ENCODE data around the gene SERPINA9.
"Not testable (repeated sequence)": the region's sequence is repeated elsewhere in the genome, so short reads cannot be mapped to it uniquely, and the experiment has no call there.

SERPINA9 gene

GRCh38 chr14:94514351-94514750 lies 38.4 kb upstream of the SERPINA9 start:
- Histone ChIP-seq H3K36me3 (ENCODE audit: control insufficient read depth in 2 of 2, insufficient read depth in 2 of 2, low read length in 2 of 2) (no peaks in the 10 kb centered on the region), H3K9ac (ENCODE audit: low read depth in 1 of 2, low read length in 2 of 2) (no peak overlapping the region), H3K4me1 (ENCODE audit: control insufficient read depth in 2 of 2, insufficient read depth in 2 of 2, low read length in 2 of 2) (no peaks in the 10 kb centered on the region), H3K4me3 (ENCODE audit: low read length in 2 of 2) (no peak overlapping the region), H3K9me3 (ENCODE audit: control insufficient read depth in 2 of 2, low read length in 2 of 2) (no peaks in the 10 kb centered on the region), H3K27me3 (ENCODE audit: control insufficient read depth in 2 of 2, insufficient read depth in 2 of 2, low read length in 2 of 2) (no peaks in the 10 kb centered on the region), H3K27ac (ENCODE audit: low read depth in 2 of 2, low read length in 2 of 2) (no peak overlapping the region)

GRCh38 chr14:94510481-94510880 lies 34.5 kb upstream of the SERPINA9 start:
- not testable (repeated sequence) for H3K9ac ChIP-seq (ENCODE audit: low read depth in 1 of 2, low read length in 2 of 2); H3K4me3 ChIP-seq (ENCODE audit: low read length in 2 of 2); H3K36me3 ChIP-seq (ENCODE audit: control insufficient read depth in 2 of 2, insufficient read depth in 2 of 2, low read length in 2 of 2); H3K9me3 ChIP-seq (ENCODE audit: control insufficient read depth in 2 of 2, low read length in 2 of 2); H3K27me3 ChIP-seq (ENCODE audit: control insufficient read depth in 2 of 2, insufficient read depth in 2 of 2, low read length in 2 of 2); H3K4me1 ChIP-seq (ENCODE audit: control insufficient read depth in 2 of 2, insufficient read depth in 2 of 2, low read length in 2 of 2); H3K27ac ChIP-seq (ENCODE audit: low read depth in 2 of 2, low read length in 2 of 2)

GRCh38 chr14:94509356-94509755 lies 33.4 kb upstream of the SERPINA9 start, which contains the start of gene SERPINA12:
TSS of gene SERPINA12 (minus strand) at chr14:94509469. CDS start at chr14:94498397, 11,072 bp downstream.
- Histone ChIP-seq H3K27me3 (ENCODE audit: control insufficient read depth in 2 of 2, insufficient read depth in 2 of 2, low read length in 2 of 2) (no peaks in the 10 kb centered on the region), H3K4me1 (ENCODE audit: control insufficient read depth in 2 of 2, insufficient read depth in 2 of 2, low read length in 2 of 2) (no peaks in the 10 kb centered on the region), H3K9me3 (ENCODE audit: control insufficient read depth in 2 of 2, low read length in 2 of 2) (no peaks in the 10 kb centered on the region)

GRCh38 chr14:94505641-94506040 lies 29.6 kb upstream of the SERPINA9 start:
- H3K4me3 ChIP-seq (ENCODE audit: low read length in 2 of 2) = no peak overlapping the region
- H3K27ac ChIP-seq (ENCODE audit: low read depth in 2 of 2, low read length in 2 of 2) = no peak overlapping the region
- no peaks in the 10 kb centered on the region for H3K36me3 ChIP-seq (ENCODE audit: control insufficient read depth in 2 of 2, insufficient read depth in 2 of 2, low read length in 2 of 2)
- H3K27me3 ChIP-seq (ENCODE audit: control insufficient read depth in 2 of 2, insufficient read depth in 2 of 2, low read length in 2 of 2) = no peaks in the 10 kb centered on the region
- no peaks in the 10 kb centered on the region for H3K4me1 ChIP-seq (ENCODE audit: control insufficient read depth in 2 of 2, insufficient read depth in 2 of 2, low read length in 2 of 2)
- H3K9ac ChIP-seq (ENCODE audit: low read depth in 1 of 2, low read length in 2 of 2) = no peak overlapping the region
- no peaks in the 10 kb centered on the region for H3K9me3 ChIP-seq (ENCODE audit: control insufficient read depth in 2 of 2, low read length in 2 of 2)

More at GRCh38 chr14:94509356-94509755, 33.4 kb upstream of the SERPINA9 start, which contains the start of gene SERPINA12:
- Histone ChIP-seq H3K36me3 (ENCODE audit: control insufficient read depth in 2 of 2, insufficient read depth in 2 of 2, low read length in 2 of 2) (no peaks in the 10 kb centered on the region), H3K27ac (ENCODE audit: low read depth in 2 of 2, low read length in 2 of 2) (no peak within 1 kb of the TSS), H3K9ac (ENCODE audit: low read depth in 1 of 2, low read length in 2 of 2) (no peak within 1 kb of the TSS), H3K4me3 (ENCODE audit: low read length in 2 of 2) (no peak within 1 kb of the TSS)

- Histone ChIP-seq H3K9ac (ENCODE audit: low read depth in 1 of 2, low read length in 2 of 2) (no peak overlapping the region), H3K36me3 (ENCODE audit: control insufficient read depth in 2 of 2, insufficient read depth in 2 of 2, low read length in 2 of 2) (no peaks in the 10 kb centered on the region), H3K27ac (ENCODE audit: low read depth in 2 of 2, low read length in 2 of 2) (no peak overlapping the region), H3K4me1 (ENCODE audit: control insufficient read depth in 2 of 2, insufficient read depth in 2 of 2, low read length in 2 of 2) (no peaks in the 10 kb centered on the region), H3K9me3 (ENCODE audit: control insufficient read depth in 2 of 2, low read length in 2 of 2) (no peaks in the 10 kb centered on the region), H3K4me3 (ENCODE audit: low read length in 2 of 2) (no peak overlapping the region), H3K27me3 (ENCODE audit: control insufficient read depth in 2 of 2, insufficient read depth in 2 of 2, low read length in 2 of 2) (no peaks in the 10 kb centered on the region)
Observed at GRCh38 chr14:94505206-94505605, 29.2 kb upstream of the SERPINA9 start.

GRCh38 chr14:94501588-94502516 lies 25.9 kb upstream of the SERPINA9 start:
- no peak overlapping the region for H3K27ac ChIP-seq (ENCODE audit: low read depth in 2 of 2, low read length in 2 of 2)
- no peaks in the 10 kb centered on the region for H3K9me3 ChIP-seq (ENCODE audit: control insufficient read depth in 2 of 2, low read length in 2 of 2)
- H3K4me1 ChIP-seq (ENCODE audit: control insufficient read depth in 2 of 2, insufficient read depth in 2 of 2, low read length in 2 of 2) = no peaks in the 10 kb centered on the region
- no peak overlapping the region for H3K4me3 ChIP-seq (ENCODE audit: low read length in 2 of 2)
- no peaks in the 10 kb centered on the region for H3K36me3 ChIP-seq (ENCODE audit: control insufficient read depth in 2 of 2, insufficient read depth in 2 of 2, low read length in 2 of 2)
- no peaks in the 10 kb centered on the region for H3K27me3 ChIP-seq (ENCODE audit: control insufficient read depth in 2 of 2, insufficient read depth in 2 of 2, low read length in 2 of 2)
- H3K9ac ChIP-seq (ENCODE audit: low read depth in 1 of 2, low read length in 2 of 2) = no peak overlapping the region

- H3K27me3 ChIP-seq (ENCODE audit: control insufficient read depth in 2 of 2, insufficient read depth in 2 of 2, low read length in 2 of 2) = peaks cover 0 to 2% of the 10 kb centered on the region in 2 donors
- no peak overlapping the region for H3K4me3 ChIP-seq (ENCODE audit: low read length in 2 of 2)
- H3K9ac ChIP-seq (ENCODE audit: low read depth in 1 of 2, low read length in 2 of 2) = no peak overlapping the region
- H3K4me1 ChIP-seq (ENCODE audit: control insufficient read depth in 2 of 2, insufficient read depth in 2 of 2, low read length in 2 of 2) = no peaks in the 10 kb centered on the region
- no peak overlapping the region for H3K27ac ChIP-seq (ENCODE audit: low read depth in 2 of 2, low read length in 2 of 2)
- no peaks in the 10 kb centered on the region for H3K36me3 ChIP-seq (ENCODE audit: control insufficient read depth in 2 of 2, insufficient read depth in 2 of 2, low read length in 2 of 2)
- no peaks in the 10 kb centered on the region for H3K9me3 ChIP-seq (ENCODE audit: control insufficient read depth in 2 of 2, low read length in 2 of 2)
Observed at GRCh38 chr14:94500264-94500663, 24.3 kb upstream of the SERPINA9 start.

GRCh38 chr14:94499673-94500072 lies 23.7 kb upstream of the SERPINA9 start:
- Histone ChIP-seq H3K4me1 (ENCODE audit: control insufficient read depth in 2 of 2, insufficient read depth in 2 of 2, low read length in 2 of 2) (no peaks in the 10 kb centered on the region), H3K9ac (ENCODE audit: low read depth in 1 of 2, low read length in 2 of 2) (no peak overlapping the region), H3K9me3 (ENCODE audit: control insufficient read depth in 2 of 2, low read length in 2 of 2) (no peaks in the 10 kb centered on the region), H3K27me3 (ENCODE audit: control insufficient read depth in 2 of 2, insufficient read depth in 2 of 2, low read length in 2 of 2) (peaks cover 0 to 2% of the 10 kb centered on the region in 2 donors), H3K36me3 (ENCODE audit: control insufficient read depth in 2 of 2, insufficient read depth in 2 of 2, low read length in 2 of 2) (no peaks in the 10 kb centered on the region), H3K27ac (ENCODE audit: low read depth in 2 of 2, low read length in 2 of 2) (no peak overlapping the region), H3K4me3 (ENCODE audit: low read length in 2 of 2) (no peak overlapping the region)

GRCh38 chr14:94498215-94498614 lies 22.2 kb upstream of the SERPINA9 start:
- no peak overlapping the region for H3K27ac ChIP-seq (ENCODE audit: low read depth in 2 of 2, low read length in 2 of 2)
- no peak overlapping the region for H3K4me3 ChIP-seq (ENCODE audit: low read length in 2 of 2)
- H3K36me3 ChIP-seq (ENCODE audit: control insufficient read depth in 2 of 2, insufficient read depth in 2 of 2, low read length in 2 of 2) = no peaks in the 10 kb centered on the region
- no peaks in the 10 kb centered on the region for H3K9me3 ChIP-seq (ENCODE audit: control insufficient read depth in 2 of 2, low read length in 2 of 2)
- H3K4me1 ChIP-seq (ENCODE audit: control insufficient read depth in 2 of 2, insufficient read depth in 2 of 2, low read length in 2 of 2) = no peaks in the 10 kb centered on the region
- H3K9ac ChIP-seq (ENCODE audit: low read depth in 1 of 2, low read length in 2 of 2) = no peak overlapping the region
- H3K27me3 ChIP-seq (ENCODE audit: control insufficient read depth in 2 of 2, insufficient read depth in 2 of 2, low read length in 2 of 2) = peaks cover 0 to 2% of the 10 kb centered on the region in 2 donors

GRCh38 chr14:94494085-94494484 lies 18.1 kb upstream of the SERPINA9 start:
- Histone ChIP-seq H3K4me3 (ENCODE audit: low read length in 2 of 2) (no peak overlapping the region), H3K36me3 (ENCODE audit: control insufficient read depth in 2 of 2, insufficient read depth in 2 of 2, low read length in 2 of 2) (no peaks in the 10 kb centered on the region), H3K9me3 (ENCODE audit: control insufficient read depth in 2 of 2, low read length in 2 of 2) (no peaks in the 10 kb centered on the region), H3K4me1 (ENCODE audit: control insufficient read depth in 2 of 2, insufficient read depth in 2 of 2, low read length in 2 of 2) (no peaks in the 10 kb centered on the region), H3K9ac (ENCODE audit: low read depth in 1 of 2, low read length in 2 of 2) (no peak overlapping the region), H3K27me3 (ENCODE audit: control insufficient read depth in 2 of 2, insufficient read depth in 2 of 2, low read length in 2 of 2) (peaks cover 0 to 2% of the 10 kb centered on the region in 2 donors), H3K27ac (ENCODE audit: low read depth in 2 of 2, low read length in 2 of 2) (no peak overlapping the region)
